Measurements from ENCODE around the gene GCHFR.

GCHFR gene

DNA sequence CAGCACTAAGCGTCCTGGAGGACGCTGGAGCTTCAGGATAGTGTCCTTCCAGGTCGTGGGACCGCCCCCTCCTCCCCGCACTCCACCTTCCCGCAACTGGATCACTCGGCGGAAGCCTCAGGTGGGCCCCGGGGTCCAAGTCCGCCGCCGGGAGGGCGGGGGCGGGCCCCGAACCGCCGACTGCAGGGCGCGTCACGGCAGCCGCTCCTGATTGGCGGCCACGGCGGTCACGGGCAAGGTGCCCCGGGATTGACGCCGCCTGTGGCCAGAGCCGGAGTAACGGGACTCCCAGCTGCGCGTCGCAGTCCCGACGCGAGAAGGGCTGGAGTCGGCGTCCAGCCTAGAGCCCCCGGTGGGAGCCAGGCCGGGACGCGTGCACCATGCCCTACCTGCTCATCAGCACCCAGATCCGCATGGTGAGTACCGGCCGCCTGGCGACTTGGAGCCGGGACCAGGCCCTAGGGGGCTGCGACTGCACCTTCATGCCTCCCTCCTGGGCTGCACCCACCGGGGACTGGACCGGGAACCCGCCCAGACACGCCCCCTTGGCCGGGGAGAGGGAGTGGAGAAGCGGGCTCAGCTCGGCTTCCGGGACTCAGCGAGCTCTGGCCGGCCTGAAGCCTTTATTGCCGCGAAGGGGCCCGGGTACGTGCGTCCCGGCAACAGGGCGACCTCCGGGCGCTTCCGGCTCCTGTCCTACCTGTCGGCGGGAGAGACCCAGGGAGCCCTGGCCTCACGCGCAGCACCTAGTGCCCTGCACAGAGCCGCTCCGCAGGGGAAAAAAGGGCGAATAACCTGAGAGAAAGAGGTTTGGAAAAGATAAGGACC is at the start of gene GCHFR:
TSS of gene GCHFR (plus strand) at position 268 of the 828 bp plus-strand sequence. CDS start at position 381, 113 bp downstream.
- peak; percentile 69 for DNase-seq (ENCODE audit: low spot score)

DNA sequence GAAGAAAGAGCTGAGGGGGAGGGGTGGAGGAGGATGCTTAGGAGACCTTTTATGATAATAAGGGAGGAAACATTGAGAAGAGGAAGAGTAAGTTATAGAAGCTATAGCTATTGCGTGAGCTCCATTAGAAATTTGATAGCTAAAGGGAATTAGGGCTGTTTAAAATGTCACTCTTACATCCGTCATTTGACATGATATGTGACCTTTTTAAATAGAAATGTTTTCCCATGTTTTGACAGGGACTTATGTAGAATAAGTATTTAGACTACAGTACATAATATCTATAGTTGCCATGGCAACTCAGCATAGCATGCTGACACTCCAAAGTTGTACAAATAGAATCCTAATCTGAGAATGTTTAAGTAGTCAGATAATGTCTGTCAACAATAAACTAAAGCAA is 49.7 kb upstream of the GCHFR start:
- DNase-seq (ENCODE audit: low spot score), result no peak

DNA sequence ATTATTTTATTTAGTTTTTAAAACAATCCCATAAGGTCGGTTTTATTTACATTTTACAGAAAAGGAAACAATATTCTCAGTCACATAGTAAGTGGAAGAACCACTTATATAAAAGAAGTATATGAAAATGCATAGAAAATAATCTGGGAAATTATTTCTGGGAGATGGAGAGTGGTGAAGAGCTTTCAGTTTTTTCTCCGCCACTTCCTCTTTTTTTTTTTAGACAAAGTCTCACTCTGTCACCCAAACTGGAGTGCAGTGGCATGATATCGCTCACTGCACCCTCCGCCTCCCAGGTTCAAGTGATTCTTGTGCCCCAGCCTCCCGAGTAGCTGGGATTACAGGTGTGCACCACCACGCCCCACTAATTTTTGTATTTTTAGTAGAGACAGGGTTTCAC is 47.7 kb upstream of the GCHFR start:
- DNase-seq (ENCODE audit: low spot score), result no peak

DNA sequence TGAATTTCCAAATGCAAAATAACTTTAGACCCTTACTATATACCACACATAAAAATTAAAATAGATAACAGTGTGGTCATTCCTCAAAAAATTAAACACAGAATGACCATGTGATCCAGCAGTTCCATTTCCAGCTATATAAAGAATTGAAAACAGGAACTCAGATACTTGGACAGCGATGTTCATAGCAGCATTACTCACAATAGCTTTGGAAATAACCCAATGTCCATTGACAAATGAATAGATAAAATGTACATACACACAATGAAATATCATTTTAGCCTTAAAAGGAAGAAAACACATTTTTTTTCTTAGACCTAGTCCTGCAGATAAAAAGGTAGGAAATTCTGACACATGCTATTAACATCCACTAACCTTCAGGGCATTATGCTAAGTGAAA is 42.2 kb upstream of the GCHFR start:
- no peak for DNase-seq (ENCODE audit: low spot score)

DNA sequence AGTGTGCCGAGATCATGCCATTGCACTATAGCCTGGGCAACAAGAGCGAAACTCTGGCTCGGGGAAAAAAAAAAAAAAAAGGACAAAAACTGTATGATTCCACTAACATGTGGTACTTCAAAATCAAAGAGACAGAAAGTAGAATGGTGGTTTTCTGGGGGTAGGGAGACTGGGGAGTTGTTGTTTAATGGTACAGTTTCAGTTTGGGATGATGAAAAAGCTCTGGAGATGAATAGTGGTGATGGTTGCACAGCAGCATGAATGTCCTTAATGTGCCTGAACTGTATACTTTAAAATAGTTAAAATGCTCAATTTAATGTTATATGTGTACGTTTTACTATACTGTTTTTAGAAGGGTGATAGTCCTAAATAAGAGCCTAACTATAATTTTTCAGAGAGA is 41.5 kb upstream of the GCHFR start:
- DNase-seq (ENCODE audit: low spot score), result no peak

DNA sequence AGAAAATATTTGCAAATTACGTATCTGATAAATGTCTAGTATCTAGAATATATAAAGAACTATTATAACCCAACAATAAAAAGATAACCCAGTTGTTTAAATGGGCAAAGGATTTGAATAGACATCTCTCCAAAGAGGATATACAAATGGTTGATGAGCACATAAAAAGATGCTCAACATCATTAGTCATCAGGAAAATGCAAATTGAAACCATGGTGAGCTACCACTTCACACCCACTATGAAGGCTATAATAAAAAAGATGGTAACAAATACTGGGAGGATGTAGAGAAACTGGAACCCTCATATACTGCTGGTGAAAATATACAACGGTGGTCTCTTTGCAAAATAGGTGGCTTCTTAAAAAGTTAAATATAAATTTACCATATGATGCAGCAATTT is 40.9 kb upstream of the GCHFR start:
- DNase-seq (ENCODE audit: low spot score), result no peak

DNA sequence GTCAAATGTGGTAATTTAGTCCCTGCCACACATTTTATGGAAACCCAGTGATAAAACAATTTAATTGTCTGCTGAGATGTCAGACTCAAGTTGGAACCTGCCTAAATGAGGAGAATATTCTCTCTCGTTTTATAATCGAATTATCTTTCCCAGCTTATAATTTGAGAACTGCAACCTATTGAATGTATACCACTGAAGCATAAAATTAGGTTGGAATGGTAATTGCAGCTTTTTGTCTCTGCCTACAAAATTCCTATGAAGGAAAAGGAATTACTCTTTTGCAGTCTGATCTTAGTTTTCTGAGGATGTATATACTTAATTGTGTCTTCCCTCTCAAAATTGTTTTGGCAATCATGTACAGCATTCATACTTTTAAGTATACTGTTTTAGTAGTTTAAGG is 39.9 kb upstream of the GCHFR start:
- no peak for DNase-seq (ENCODE audit: low spot score)

DNA sequence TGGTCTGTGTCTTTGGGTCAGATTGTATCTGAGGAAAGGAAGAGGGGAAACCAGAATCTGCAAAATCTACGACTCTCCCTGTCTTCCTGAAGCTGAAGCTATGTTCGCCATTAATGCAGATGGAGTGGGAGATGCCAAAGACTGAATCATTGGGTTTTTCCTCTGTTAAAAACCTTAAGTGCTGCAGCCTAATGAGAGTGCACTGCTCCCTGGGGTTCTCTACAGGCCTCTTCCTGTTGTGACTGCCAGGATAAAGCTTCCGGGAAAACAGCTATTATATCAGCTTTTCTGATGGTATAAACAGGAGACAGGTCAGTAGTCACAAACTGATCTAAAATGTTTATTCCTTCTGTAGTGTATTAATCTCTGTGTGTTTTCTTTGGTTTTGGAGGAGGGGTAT is 32.8 kb upstream of the GCHFR start:
- no peak for DNase-seq (ENCODE audit: low spot score)

DNA sequence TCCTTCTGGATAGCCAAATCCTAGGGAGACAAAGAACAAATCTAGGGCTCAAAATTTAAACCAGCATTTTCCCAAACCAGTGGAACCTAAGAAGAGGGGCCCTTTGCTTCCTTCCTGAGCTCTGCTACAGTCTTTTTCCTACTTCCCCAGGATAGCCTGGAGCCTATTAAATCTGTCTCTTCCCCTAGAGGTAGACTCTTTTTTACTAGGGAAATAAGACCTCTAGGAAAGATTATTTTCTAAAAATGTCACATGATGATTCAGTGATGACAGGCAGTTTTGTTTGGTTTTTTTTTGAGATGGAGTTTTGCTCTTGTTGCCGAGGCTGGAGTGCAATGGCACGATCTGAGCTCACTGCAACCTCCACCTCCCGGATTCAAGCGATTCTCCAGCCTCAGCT is 27.3 kb upstream of the GCHFR start:
- no peak for DNase-seq (ENCODE audit: low spot score)

DNA sequence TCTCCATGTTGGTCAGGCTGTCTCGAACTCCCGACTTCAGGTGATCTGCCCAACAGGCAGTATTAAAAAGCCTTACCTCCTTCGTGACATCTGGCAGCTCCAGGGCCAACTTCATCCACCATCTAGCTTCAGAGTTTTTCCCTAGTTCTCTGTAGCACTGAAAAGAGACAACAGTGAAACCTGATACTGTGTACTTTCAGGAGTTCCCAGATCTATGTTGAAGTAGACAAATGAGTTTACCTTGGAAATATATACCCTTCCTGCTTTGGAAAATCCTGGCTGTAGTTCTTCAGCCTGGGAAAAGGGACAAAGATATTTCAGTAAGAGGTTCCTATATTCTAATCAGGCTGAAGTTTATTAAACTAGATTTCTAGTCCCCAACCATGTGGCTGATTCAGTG is 26.8 kb upstream of the GCHFR start:
- DNase-seq (ENCODE audit: low spot score), result no peak

DNA sequence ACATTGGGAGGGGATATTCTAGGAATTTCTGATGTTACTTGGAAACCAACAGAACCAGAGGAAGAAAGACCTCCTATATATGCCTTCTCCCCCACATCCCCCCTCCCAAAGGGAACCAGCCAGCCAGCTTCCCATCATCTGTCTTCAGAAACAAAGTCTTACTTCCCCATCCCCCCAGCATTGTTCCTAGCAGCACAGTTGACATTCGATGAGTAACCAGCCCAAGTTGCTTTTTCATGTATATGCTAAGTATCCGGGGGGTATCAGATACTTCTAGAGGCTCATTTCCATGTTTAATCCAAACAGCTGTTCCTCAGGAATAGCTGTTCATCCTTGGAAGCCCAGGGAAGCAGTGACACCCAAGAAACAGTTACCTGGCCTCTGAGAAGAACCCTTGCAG is 24.8 kb upstream of the GCHFR start:
- DNase-seq (ENCODE audit: low spot score), result no peak

DNA sequence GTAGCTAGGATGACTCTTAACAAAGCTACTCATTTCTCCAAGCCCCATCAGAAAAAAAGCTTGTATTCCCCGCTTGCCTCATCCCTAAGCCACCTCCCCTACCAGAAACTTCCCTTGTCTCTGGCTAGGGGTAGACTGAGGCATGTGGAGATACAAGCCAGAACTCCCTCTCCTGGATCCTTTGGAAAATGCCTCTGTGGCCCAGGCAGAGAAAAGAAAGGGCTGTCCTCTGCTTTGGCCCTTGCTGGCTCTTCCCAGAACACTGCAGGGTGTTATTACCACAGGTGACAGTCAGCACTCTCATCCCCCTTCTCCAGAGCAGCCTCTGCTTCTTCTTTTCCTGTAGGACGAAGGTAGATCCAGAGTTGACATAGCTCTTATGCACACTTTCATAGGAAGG is 24.0 kb upstream of the GCHFR start:
- no peak for DNase-seq (ENCODE audit: low spot score)

DNA sequence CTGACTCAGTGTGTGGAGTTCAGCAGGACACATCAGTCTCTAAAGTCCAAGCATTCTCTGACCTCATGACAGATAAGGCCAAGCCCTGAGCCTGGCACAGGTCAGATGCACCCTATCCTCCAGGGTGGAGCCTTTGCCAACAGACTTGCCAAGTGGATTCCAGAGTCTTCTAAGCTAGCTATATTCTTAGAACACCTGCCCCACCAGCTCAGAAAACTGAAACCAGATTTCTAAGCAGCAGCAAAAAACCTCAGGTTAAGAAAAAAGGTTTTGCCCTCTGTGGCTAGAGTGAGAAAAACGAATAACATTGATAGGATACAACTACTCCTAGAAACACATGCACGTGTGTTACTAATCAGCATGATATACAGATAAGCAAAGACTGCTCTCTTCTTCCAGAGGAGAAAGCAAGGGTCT is 20.4 kb upstream of the GCHFR start:
- peak; percentile 59 for DNase-seq (ENCODE audit: low spot score)

DNA sequence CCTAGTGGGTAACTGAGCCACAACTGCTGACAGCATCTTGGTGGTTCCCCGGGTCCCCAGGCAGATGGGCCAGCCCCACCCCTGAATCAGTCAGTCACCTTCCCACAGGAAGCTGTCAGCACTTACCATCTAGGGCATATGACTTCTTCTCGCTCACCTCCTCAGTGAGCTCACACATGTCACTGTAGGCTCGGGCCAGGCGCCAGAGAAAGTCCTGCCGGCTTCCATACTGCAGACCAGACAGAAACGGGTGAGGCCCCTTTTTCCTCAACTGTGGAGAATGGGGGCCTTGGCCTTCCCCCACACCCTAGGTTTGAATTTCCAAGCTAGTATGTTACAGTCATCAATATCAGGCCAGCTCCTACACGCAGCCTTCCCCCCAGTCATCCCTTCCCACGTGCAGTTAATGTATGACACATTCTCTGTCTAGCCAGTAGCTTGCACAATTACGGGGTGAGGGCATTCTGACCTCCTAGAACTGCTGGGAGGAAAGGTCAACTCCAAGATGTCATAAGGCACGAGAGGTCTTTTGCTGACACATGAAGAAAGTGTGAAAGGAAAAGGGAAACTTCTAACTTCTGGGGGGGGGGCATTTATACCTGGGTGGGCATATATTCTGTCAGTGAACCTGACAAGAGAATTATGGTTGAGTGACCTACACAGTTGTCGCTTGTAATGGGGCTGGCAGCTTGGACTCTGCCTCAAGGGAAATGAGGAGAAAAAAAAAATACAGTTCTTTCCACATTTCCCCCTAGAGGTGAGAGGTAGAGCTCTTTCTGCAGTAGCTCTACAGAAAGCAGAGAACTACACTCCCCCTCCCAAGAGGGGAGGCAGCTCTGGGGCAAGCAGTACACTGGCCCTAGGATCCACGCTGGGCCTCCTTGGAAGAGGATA is 19.7 kb upstream of the GCHFR start:
- peak; percentile 59 for DNase-seq (ENCODE audit: low spot score)

DNA sequence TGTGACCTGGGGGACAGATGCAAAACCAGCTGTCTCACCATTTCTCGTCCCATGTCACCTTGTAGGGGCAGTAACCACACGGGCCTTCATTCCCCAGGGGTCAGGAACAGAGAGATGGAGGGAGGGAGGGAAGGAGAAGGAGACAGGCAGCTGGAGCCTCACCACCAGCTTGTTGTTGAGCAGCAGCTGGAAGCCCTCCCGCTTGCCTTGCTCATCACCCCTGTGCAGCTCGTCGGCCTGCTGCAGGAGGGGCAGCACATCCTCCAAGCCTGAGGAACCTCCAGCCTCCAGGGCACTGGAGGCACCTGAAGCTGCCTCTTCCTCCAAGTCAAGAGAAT is 19.1 kb upstream of the GCHFR start:
- peak; percentile 27 for DNase-seq (ENCODE audit: low spot score)

DNA sequence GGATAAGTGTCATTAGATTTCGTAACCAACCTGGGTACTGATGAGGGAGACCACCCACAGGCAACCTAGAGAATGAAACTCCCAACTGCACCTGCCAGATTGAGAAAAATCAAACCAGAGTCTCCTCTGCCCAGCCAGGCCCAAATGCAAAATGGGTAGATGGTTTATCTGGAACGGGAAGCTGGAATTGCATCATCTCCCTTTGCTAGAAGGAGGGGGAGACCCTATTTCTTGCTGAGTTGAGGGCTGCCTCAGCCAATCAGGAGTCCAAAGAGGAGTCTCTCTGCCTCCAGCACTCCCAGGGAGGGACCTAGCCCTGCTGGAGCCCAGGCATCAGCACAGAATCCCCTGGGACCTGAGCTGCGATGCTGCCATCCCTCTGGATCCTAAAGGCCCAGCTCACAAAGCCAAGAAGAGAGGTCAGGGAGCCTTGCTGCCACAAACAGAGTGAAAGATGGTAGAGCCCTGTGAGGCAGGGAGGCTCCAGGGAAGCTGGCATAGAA is 16.9 kb upstream of the GCHFR start:
- DNase-seq (ENCODE audit: low spot score), result peak; percentile 34

DNA sequence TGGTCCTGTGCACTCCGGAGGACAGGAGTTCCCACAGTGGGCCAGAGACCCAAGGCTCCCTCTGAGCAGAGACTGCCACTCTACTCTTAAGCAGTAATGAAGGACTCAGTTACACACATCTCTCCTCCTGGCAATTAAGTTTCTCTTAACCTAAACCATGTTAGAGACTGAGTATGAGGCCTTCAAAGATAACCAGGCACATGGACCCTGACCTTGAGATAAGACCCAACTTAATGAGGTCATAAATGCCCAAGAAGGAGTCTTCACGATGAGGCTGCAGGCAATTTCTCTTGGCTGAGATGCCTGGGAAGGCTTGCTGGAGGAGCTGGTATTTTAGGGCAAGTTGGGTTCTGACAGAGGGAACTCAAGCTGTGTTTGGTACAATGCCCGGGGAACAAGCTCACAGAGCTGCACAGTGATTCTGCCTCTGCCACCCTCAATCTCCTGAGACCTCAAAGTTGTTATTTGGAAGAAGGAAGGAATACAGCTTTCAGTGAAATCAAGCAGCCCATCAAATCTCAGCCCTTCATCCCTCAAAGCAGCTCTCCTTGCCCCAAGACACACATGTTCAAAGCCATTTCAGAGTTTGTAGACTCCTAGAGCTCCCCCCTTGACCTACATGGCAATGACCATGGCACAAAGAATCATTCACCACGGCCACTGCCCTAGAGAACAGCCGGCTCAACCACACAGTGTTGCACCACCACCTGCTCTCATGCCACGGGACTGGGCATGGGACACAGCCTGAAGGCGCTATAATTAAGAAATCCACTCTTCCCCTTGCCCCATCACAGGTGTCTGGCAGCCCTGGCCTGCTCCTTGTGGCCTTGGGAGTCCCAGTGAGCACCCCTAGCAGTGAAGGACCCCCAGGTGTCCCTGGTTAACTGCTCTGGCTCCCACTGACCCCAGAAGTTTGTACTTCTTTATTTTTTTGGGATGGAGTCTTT is 15.9 kb upstream of the GCHFR start:
- peak; percentile 82 for DNase-seq (ENCODE audit: low spot score)

DNA sequence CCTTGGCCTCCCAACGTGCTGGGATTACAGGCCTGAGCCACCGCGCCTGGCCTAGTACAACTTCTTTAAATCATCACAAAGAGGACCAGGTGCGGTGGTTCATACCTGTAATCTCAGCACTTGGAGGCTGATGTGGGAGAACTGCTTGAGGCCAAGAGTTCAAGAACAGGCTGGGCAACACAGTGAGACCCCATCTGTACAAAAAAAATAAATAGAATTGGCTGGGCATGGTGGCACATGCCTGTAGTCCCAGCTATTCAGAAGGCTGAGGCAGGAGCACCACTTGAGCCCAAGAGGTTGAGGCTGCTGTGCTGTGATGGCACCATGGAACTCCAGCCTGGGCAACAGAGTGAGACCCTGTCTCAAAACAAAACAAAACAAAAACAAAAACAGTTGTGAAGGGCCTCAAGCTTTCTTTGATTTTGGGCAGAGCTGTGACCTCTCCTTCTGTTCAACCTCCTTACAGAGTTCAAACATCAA is 14.7 kb upstream of the GCHFR start:
- no peak for DNase-seq (ENCODE audit: low spot score)

DNA sequence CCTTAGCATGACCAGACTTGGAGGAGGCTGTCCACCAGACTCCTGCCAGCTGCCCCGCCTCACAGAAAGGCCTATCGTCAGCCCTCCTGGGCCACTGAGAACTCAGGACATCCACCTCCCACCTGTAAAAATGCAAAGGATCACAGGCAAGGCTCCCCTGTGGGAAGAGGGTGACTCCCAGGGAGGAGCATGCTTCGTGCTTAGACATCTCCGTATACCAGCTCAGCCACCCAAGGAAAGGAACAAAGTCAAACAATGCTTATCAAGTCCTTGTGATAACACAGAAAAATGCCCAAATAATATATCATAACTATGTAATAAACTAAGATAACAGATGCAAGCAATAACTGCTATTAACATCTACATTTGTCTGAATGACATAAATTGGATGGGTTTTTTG is 13.0 kb upstream of the GCHFR start:
- no peak for DNase-seq (ENCODE audit: low spot score)

DNA sequence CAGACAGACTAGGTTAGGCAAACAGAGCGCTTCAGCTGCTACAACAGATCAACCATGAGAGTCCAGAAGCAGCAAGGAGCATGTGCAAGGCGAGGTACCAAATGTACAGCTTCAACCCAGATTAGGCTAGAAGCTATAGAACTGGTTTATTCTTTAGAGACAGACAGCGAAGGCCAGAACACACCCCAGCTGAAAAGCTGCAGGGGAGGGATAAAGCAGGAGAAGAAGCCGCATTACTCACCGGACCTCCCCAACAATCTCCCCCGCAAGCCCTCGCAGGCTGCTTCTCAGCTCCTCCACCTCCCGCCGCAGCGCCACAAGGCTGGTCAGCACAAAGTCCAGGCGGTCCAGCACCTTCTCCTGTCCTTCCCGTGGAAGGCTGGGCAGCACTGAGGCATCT is 12.1 kb upstream of the GCHFR start:
- no peak for DNase-seq (ENCODE audit: low spot score)

DNA sequence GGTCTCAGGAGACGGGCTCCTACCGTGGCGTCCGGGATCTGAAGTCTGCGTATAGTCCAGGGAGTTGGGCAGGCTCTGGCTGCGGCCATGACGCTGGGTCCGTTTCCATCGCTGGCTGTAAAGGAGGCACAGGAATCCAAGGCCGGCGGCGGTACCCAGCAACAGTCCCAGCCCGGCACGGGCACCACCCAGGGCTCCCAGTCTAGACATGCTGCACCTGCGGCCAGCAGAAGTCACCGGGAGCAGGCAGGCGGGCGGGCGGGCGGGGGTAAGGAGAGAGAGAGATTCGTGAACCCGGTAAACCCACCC is 9.3 kb upstream of the GCHFR start:
- peak; percentile 37 for DNase-seq (ENCODE audit: low spot score)
